A549 (cell line): ENCODE data around the gene CETP. TPM values are rescaled to one million over a fixed set of nuclear protein-coding genes. Genes with fewer than 3 reads are reported as not detected.

Source experiments
- ATAC-seq, 2 experiments: fragments of 200-7000 bp in 1 of 2; fragments of >200 bp in 1 of 2; cut with Nextera tagmentation in 1 of 2; cut with Tn5 transposase in 1 of 2; 3 replicates each; pipeline versions ENCODE4 v1.8.0 to v1.9.1; 2018 to 2020; ENCODE audit warnings: mild to moderate bottlenecking in 1 of 2, moderate library complexity in 1 of 2
- CTCF ChIA-PET: fragments of 300-600 bp; sonication (Branson Sonifier 250); formaldehyde crosslinking; extraction: SDS; loops from one replicate; lab custom pipeline; 2021; ENCODE audit warnings: antibody characterized with exemption, inconsistent platforms; lab: Yijun Ruan, JAX
- POLR2A ChIA-PET: fragments of 350-600 bp; formaldehyde crosslinking; extraction: SDS; loops from one replicate; lab custom pipeline; 2021; ENCODE audit warnings: antibody characterized with exemption, inconsistent platforms; lab: Yijun Ruan, JAX
- DNase-seq, 2 experiments: peaks; one replicate each; pipeline versions ENCODE4 v3.0.0 to v3.0.0-alpha.2; 2011 to 2016; ENCODE audit warnings: low read depth in 1 of 2, low spot score in 1 of 2
- FAIRE-seq: peaks from 2 replicates; lab custom pipeline; 2011; peaks lifted over from hg19 to GRCh38; lab: Jason Lieb, UNC
- H3K27ac ChIP-seq, 2 experiments: fragments of >200 bp; sonication (Bioruptor Twin); formaldehyde crosslinking; 3 replicates each; pipeline ENCODE4 v1.5.1; 2016 to 2017
- H3K4me1 ChIP-seq: fragments of >200 bp; sonication (Bioruptor Twin); formaldehyde crosslinking; 3 replicates; pipeline ENCODE4 v1.6.1; 2016
- H3K4me2 ChIP-seq: fragments of >200 bp; sonication (Bioruptor Twin); formaldehyde crosslinking; 3 replicates; pipeline ENCODE4 v1.6.1; 2016
- H3K4me3 ChIP-seq: fragments of >200 bp; sonication (Bioruptor Twin); formaldehyde crosslinking; 3 replicates; pipeline ENCODE4 v1.5.1; 2016
- H3K9me3 ChIP-seq: fragments of >200 bp; sonication (Bioruptor Twin); formaldehyde crosslinking; 3 replicates; pipeline ENCODE4 v1.6.1; 2016
- CHD2 ChIP-seq: fragments of 150-350 bp; IDR thresholded peaks from 2 replicates; pipeline ENCODE4 v1.6.1; 2014; ENCODE audit warnings: low read length; ENCODE audit not compliant: partially characterized antibody
- FOXS1 ChIP-seq: fragments of 250-450 bp; sonication (Bioruptor Pico); IDR thresholded peaks from 2 replicates; pipeline ENCODE4 v1.5.0; 2020; ENCODE audit warnings: mild to moderate bottlenecking, moderate library complexity
- HDAC2 ChIP-seq: fragments of 200-600 bp; sonication (generic); IDR thresholded peaks from 2 replicates; pipeline ENCODE4 v1.6.1; 2016
- HMGXB4 ChIP-seq: fragments of 250-450 bp; sonication (Bioruptor Pico); IDR thresholded peaks from 2 replicates; pipeline ENCODE4 v1.5.0; 2021; ENCODE audit warnings: mild to moderate bottlenecking, moderate library complexity, borderline replicate concordance
- HOXB13 ChIP-seq: fragments of 250-450 bp; sonication (Bioruptor Pico); IDR thresholded peaks from 2 replicates; pipeline ENCODE4 v1.5.0; 2020; ENCODE audit warnings: low read depth, mild to moderate bottlenecking, moderate library complexity
- HOXB5 ChIP-seq: fragments of 250-450 bp; sonication (Bioruptor Pico); IDR thresholded peaks from 2 replicates; pipeline ENCODE4 v1.5.0; 2020; ENCODE audit warnings: mild to moderate bottlenecking, moderate library complexity
- KDM5A ChIP-seq: fragments of 200-600 bp; sonication (generic); IDR thresholded peaks from 2 replicates; pipeline ENCODE4 v1.6.1; 2016; ENCODE audit warnings: antibody characterized with exemption, mild to moderate bottlenecking
- MAFK ChIP-seq: fragments of 450-650 bp; IDR thresholded peaks from 2 replicates; pipeline ENCODE4 v1.6.1; 2014; ENCODE audit not compliant: partially characterized antibody
- MAX ChIP-seq: IDR thresholded peaks from 2 replicates; pipeline ENCODE4 v1.6.1; 2012
- MYC ChIP-seq: IDR thresholded peaks from 2 replicates; pipeline ENCODE4 v1.6.1; 2012; ENCODE audit warnings: mild to moderate bottlenecking, inconsistent platforms, low read length, improper control_type of control experiment, borderline replicate concordance
- PHF8 ChIP-seq: fragments of 200-600 bp; sonication (generic); IDR thresholded peaks from 2 replicates; pipeline ENCODE4 v1.6.1; 2016; ENCODE audit warnings: low read depth, mild to moderate bottlenecking, antibody characterized with exemption, moderate library complexity, borderline replicate concordance
- RAD21 ChIP-seq, 2 experiments: fragments of >200 bp in 1 of 2; sonication (Bioruptor Twin) in 1 of 2; formaldehyde crosslinking in 1 of 2; IDR thresholded peaks in 1 of 2; conservative IDR thresholded peaks in 1 of 2; 2 replicates in 1 of 2; 3 replicates in 1 of 2; pipeline ENCODE4 v1.6.1; 2012 to 2018; ENCODE audit warnings: inconsistent platforms in 1 of 2
- TFCP2L1 ChIP-seq: fragments of 250-450 bp; sonication (Bioruptor Pico); IDR thresholded peaks from 2 replicates; pipeline ENCODE4 v1.5.0; 2021; ENCODE audit warnings: mild to moderate bottlenecking
- TP53 ChIP-seq: fragments of 250-450 bp; sonication (Bioruptor Pico); IDR thresholded peaks from 2 replicates; pipeline ENCODE4 v1.5.0; 2021; ENCODE audit warnings: mild to moderate bottlenecking, moderate library complexity
- ZC3H11A ChIP-seq: fragments of 450-650 bp; IDR thresholded peaks from 2 replicates; pipeline ENCODE4 v1.6.1; 2014; ENCODE audit warnings: antibody characterized with exemption, mild to moderate bottlenecking
- ZNF302 ChIP-seq: fragments of 250-450 bp; sonication (Bioruptor Pico); IDR thresholded peaks from 2 replicates; pipeline ENCODE4 v1.9.0; 2021; ENCODE audit warnings: inconsistent platforms, mild to moderate bottlenecking, moderate library complexity
- ZSCAN20 ChIP-seq: fragments of 250-450 bp; sonication (Bioruptor Pico); IDR thresholded peaks from 2 replicates; pipeline ENCODE4 v1.8.0; 2022; ENCODE audit warnings: mild to moderate bottlenecking, moderate library complexity
- WGBS: methylation state at CpG from one replicate; pipeline ENCODE4 v1.1.6; 2017; ENCODE audit errors: missing lambda C conversion rate; 5-methylcytosine and 5-hydroxymethylcytosine counted together
- polyA plus RNA-seq, 4 experiments: library from polyadenylated mRNA; depleted of rRNA in 3 of 4; stranded (reverse); fragments of >200 nt; fragmentation: RNase III in 1 of 4; extraction: RNeasy Plus Mini Kit Qiagen cat#74134 plus additional on column Dnase treatment in 1 of 4; gene quantifications; 2 replicates in 3 of 4; 3 replicates in 1 of 4; pipeline ENCODE4 v1.2.3, GENCODE V29; 2011 to 2017

The CETP gene
- polyA plus RNA-seq, 2 of the 4 experiments (the other 2 are of a cell fraction): not detected

- FAIRE-seq (no peak), DNase-seq (no peak), ATAC-seq (no peak)
- H3K27ac ChIP-seq: no peak overlapping the region
- POLR2A ChIA-PET: no interaction called here
- 68% methylated on average over 9 of the region's 9 CpGs for WGBS
- H3K4me2 ChIP-seq: no peak overlapping the region
- no peaks in the 10 kb centered on the region for H3K4me1 ChIP-seq
- no peak overlapping the region for H3K4me3 ChIP-seq
- CTCF ChIA-PET: interaction anchor here (2.8 kb wide), 1 partner anchor 10 kb away, joined by 16 read pairs; no protein-coding TSS in a partner anchor
- TF ChIP-seq MYC: no peak
- no peaks in the 10 kb centered on the region for H3K9me3 ChIP-seq
Observed at GRCh38 chr16:56974549-56975300, 13.0 kb downstream of the CETP start.

- CTCF ChIA-PET: interaction anchor here (0.7 to 2.8 kb wide), 3 partner anchors 10 to 28 kb away, joined by 3 to 16 read pairs (median 3); no protein-coding TSS in a partner anchor
- no peak overlapping the region for H3K4me2 ChIP-seq
- no peak overlapping the region for H3K4me3 ChIP-seq
- TF ChIP-seq PHF8 (no peak), TP53 (CRISPR knock-in tag) (no peak), HDAC2 (no peak), MAFK (no peak)
- TF ChIP-seq, all 56 proteins: peak for 0
- FAIRE-seq (no peak), ATAC-seq (peak in 1 of 2 experiments; percentile 14; a peak in 1 of 6 replicates), DNase-seq (no peak)
- POLR2A ChIA-PET: no interaction called here
- WGBS: 82% methylated on average over 10 of the region's 10 CpGs
- Histone ChIP-seq H3K9me3 (no peaks in the 10 kb centered on the region), H3K4me1 (no peaks in the 10 kb centered on the region), H3K27ac (no peak overlapping the region)
Observed at GRCh38 chr16:56975714-56976113, 14.0 kb downstream of the CETP start.

- no peaks in the 10 kb centered on the region for H3K9me3 ChIP-seq
- ATAC-seq (no peak), FAIRE-seq (no peak), DNase-seq (no peak)
- no peak overlapping the region for H3K4me3 ChIP-seq
- TF ChIP-seq HMGXB4 (CRISPR knock-in tag): no peak
- TF ChIP-seq HOXB5 (CRISPR knock-in tag): no peak
- no peak for TF ChIP-seq CHD2
- H3K27ac ChIP-seq: no peak overlapping the region
- no peak overlapping the region for H3K4me2 ChIP-seq
- CTCF ChIA-PET: interaction anchor here (0.8 to 1.6 kb wide), 4 partner anchors 9 to 376 kb away, joined by 3 to 7 read pairs (median 3); no protein-coding TSS in a partner anchor
- H3K4me1 ChIP-seq: no peaks in the 10 kb centered on the region
- POLR2A ChIA-PET: no interaction called here
- 81% methylated on average over 6 of the region's 6 CpGs for WGBS
Observed at GRCh38 chr16:56977216-56977615, 15.5 kb downstream of the CETP start.

- Histone ChIP-seq H3K27ac (no peak overlapping the region), H3K4me2 (no peak overlapping the region), H3K4me1 (no peaks in the 10 kb centered on the region), H3K9me3 (no peaks in the 10 kb centered on the region), H3K4me3 (no peak overlapping the region)
- WGBS: 83% methylated on average over 11 of the region's 11 CpGs
- no peak for FAIRE-seq
- ChIA-PET CTCF (interaction anchor here (0.8 to 1.3 kb wide), 4 partner anchors 13 to 90 kb away, joined by 3 to 7 read pairs (median 3); no protein-coding TSS in a partner anchor), POLR2A (no interaction called here)
- TF ChIP-seq FOXS1 (CRISPR knock-in tag): no peak
- no peak for TF ChIP-seq TP53 (CRISPR knock-in tag)
- TF ChIP-seq HOXB13 (CRISPR knock-in tag): no peak
- no peak for TF ChIP-seq ZC3H11A
- TF ChIP-seq ZNF302 (CRISPR knock-in tag): no peak
- TF ChIP-seq KDM5A: no peak
- no peak for TF ChIP-seq HMGXB4 (CRISPR knock-in tag)
- TF ChIP-seq TFCP2L1 (CRISPR knock-in tag): no peak
- TF ChIP-seq RAD21 (conservative IDR thresholded peaks at IDR 0.05 in 1 of 2, IDR thresholded peaks at IDR 0.05 in 1 of 2): no peak
- TF ChIP-seq ZSCAN20 (CRISPR knock-in tag): no peak
- no peak for TF ChIP-seq MAX
- no peak for TF ChIP-seq HDAC2
- DNase-seq: no peak
- ATAC-seq: no peak
Observed at GRCh38 chr16:56977823-56978430, 16.2 kb downstream of the CETP start.
